HCT116 (cell line): Measurements from ENCODE around the gene STON1. TPM values are rescaled to one million over a fixed set of nuclear protein-coding genes. Genes with fewer than 3 reads are reported as not detected.

Experiments
- ATAC-seq: fragments of 200-7000 bp; cut with Tn5 transposase; 2 replicates; pipeline ENCODE4 v1.9.1; 2020; ENCODE audit warnings: mild to moderate bottlenecking, moderate library complexity
- BruUV-seq: library from RNA; stranded (reverse); fragments of 400-500 nt; replicated peaks from 2 replicates; lab custom pipeline; 2021; lab: Mats Ljungman, UMichigan
- CTCF ChIA-PET: fragments of 300-600 bp; sonication (Branson Sonifier 250); formaldehyde crosslinking; loops from one replicate; lab custom pipeline; 2021; ENCODE audit warnings: antibody characterized with exemption; lab: Charles Lee
- POLR2A ChIA-PET: fragments of 300-600, 350-600 bp; sonication (Branson Sonifier 250); formaldehyde crosslinking; loops from one replicate; lab custom pipeline; 2021; ENCODE audit warnings: antibody characterized with exemption; lab: Charles Lee
- RAD21 ChIA-PET, 2 experiments: fragments of 300-600 bp; sonication (Branson Sonifier 250); formaldehyde crosslinking; loops; one replicate each; lab custom pipeline; 2023; ENCODE audit warnings: low total read pairs in 2 of 2; ENCODE audit not compliant: uncharacterized antibody in 2 of 2, unreplicated experiment in 2 of 2, low non-redundant PET in 1 of 2; lab: Charles Lee
- DNase-seq: peaks from one replicate; pipeline ENCODE4 v3.0.0-alpha.2; 2010; ENCODE audit warnings: low read depth, low spot score
- H2AFZ ChIP-seq: fragments of 200-600 bp; shearing (Covaris generic), sonication (generic); 2 replicates; pipeline ENCODE4 v1.6.1; 2017; ENCODE audit warnings: low read depth, mixed run types, mixed read lengths, antibody characterized with exemption, low read length; ENCODE audit not compliant: poor library complexity, severe bottlenecking
- H3K27ac ChIP-seq: 2 replicates; pipeline ENCODE4 v1.5.1; 2012; ENCODE audit warnings: low read depth, low read length
- H3K27me3 ChIP-seq: fragments of 200-600 bp; sonication (generic); 2 replicates; pipeline ENCODE4 v1.6.1; 2016; ENCODE audit warnings: mixed run types, low read length, mixed read lengths; ENCODE audit not compliant: insufficient read depth
- H3K36me3 ChIP-seq, 2 experiments: fragments of 200-500 bp in 1 of 2; fragments of 200-600 bp in 1 of 2; sonication (Bioruptor generic) in 1 of 2; sonication (generic) in 1 of 2; 2 replicates each; pipeline versions ENCODE4 v1.5.1 to v1.6.1; 2014 to 2016; ENCODE audit warnings: low read length in 2 of 2, inconsistent platforms in 1 of 2, mixed read lengths in 1 of 2, mixed run types in 1 of 2; ENCODE audit not compliant: insufficient read depth in 2 of 2, control insufficient read depth in 1 of 2
- H3K4me1 ChIP-seq, 2 experiments: fragments of 200-600 bp in 1 of 2; sonication (generic) in 1 of 2; 2 replicates each; pipeline versions ENCODE4 v1.5.1 to v1.6.1; 2012 to 2017; ENCODE audit warnings: low read length in 2 of 2, inconsistent platforms in 1 of 2, mild to moderate bottlenecking in 1 of 2, mixed read lengths in 1 of 2, mixed run types in 1 of 2, moderate library complexity in 1 of 2; ENCODE audit not compliant: insufficient read depth in 2 of 2, control insufficient read depth in 1 of 2
- H3K4me2 ChIP-seq: fragments of 200-600 bp; sonication (generic); 2 replicates; pipeline ENCODE4 v1.6.1; 2017; ENCODE audit warnings: mixed run types, low read length, mixed read lengths
- H3K4me3 ChIP-seq, 2 experiments: fragments of 200-600 bp in 1 of 2; sonication (generic) in 1 of 2; replicated peaks in 1 of 2; 2 replicates each; pipeline ENCODE4 v1.5.1; 2011 to 2016; ENCODE audit warnings: low read length in 2 of 2, control low read depth in 1 of 2, low read depth in 1 of 2, mild to moderate bottlenecking in 1 of 2, mixed read lengths in 1 of 2, mixed run types in 1 of 2
- H3K79me2 ChIP-seq: fragments of 200-600 bp; sonication (generic); 2 replicates; pipeline ENCODE4 v1.6.1; 2017; ENCODE audit warnings: mild to moderate bottlenecking, mixed run types, low read length, moderate library complexity, mixed read lengths; ENCODE audit not compliant: insufficient read depth
- H3K9ac ChIP-seq: fragments of 200-600 bp; sonication (generic); 2 replicates; pipeline ENCODE4 v1.6.1; 2016; ENCODE audit warnings: low read length, mixed read lengths
- H3K9me2 ChIP-seq: fragments of 200-600 bp; sonication (generic), shearing (Covaris generic); 2 replicates; pipeline ENCODE4 v1.6.1; 2017; ENCODE audit warnings: mixed run types, mild to moderate bottlenecking, moderate library complexity; ENCODE audit not compliant: insufficient read depth
- H3K9me3 ChIP-seq, 2 experiments: fragments of 200-500 bp in 1 of 2; fragments of 200-600 bp in 1 of 2; sonication (Bioruptor generic) in 1 of 2; sonication (generic) in 1 of 2; 2 replicates each; pipeline ENCODE4 v1.6.1; 2014 to 2017; ENCODE audit warnings: low read length in 2 of 2, mixed read lengths in 2 of 2, inconsistent platforms in 1 of 2, low read depth in 1 of 2, mild to moderate bottlenecking in 1 of 2, mixed run types in 1 of 2, moderate library complexity in 1 of 2; ENCODE audit not compliant: control insufficient read depth in 1 of 2, insufficient read depth in 1 of 2
- H4K20me1 ChIP-seq: fragments of 200-600 bp; sonication (generic), shearing (Covaris generic); 2 replicates; pipeline ENCODE4 v1.6.1; 2017; ENCODE audit warnings: mixed run types, mild to moderate bottlenecking, moderate library complexity; ENCODE audit not compliant: insufficient read depth
- ATF3 ChIP-seq: IDR thresholded peaks from 2 replicates; pipeline ENCODE4 v1.6.1; 2012
- CEBPB ChIP-seq: IDR thresholded peaks from 2 replicates; pipeline ENCODE4 v1.6.1; 2012; ENCODE audit warnings: low read depth
- CTCF ChIP-seq, 3 experiments: fragments of 200-600 bp in 1 of 3; sonication (generic) in 1 of 3; IDR thresholded peaks in 2 of 3; conservative IDR thresholded peaks in 1 of 3; 2 replicates each; pipeline ENCODE4 v1.5.1; 2012 to 2017; ENCODE audit warnings: low read depth in 2 of 3, low read length in 2 of 3, antibody characterized with exemption in 1 of 3, borderline replicate concordance in 1 of 3, control low read depth in 1 of 3, mild to moderate bottlenecking in 1 of 3, mixed read lengths in 1 of 3, mixed run types in 1 of 3, moderate library complexity in 1 of 3; ENCODE audit not compliant: insufficient read depth in 1 of 3
- ELF1 ChIP-seq: IDR thresholded peaks from 2 replicates; pipeline ENCODE4 v1.6.1; 2012; ENCODE audit warnings: low read depth, borderline replicate concordance
- EZH2 ChIP-seq: fragments of 200-600 bp; sonication (generic); IDR thresholded peaks from 2 replicates; pipeline ENCODE4 v1.6.1; 2017; ENCODE audit warnings: antibody characterized with exemption, mixed run types
- JUND ChIP-seq: IDR thresholded peaks from 2 replicates; pipeline ENCODE4 v1.6.1; 2012
- POLR2A ChIP-seq: IDR thresholded peaks from 2 replicates; pipeline ENCODE4 v1.7.0; 2011; ENCODE audit warnings: borderline replicate concordance; ENCODE audit not compliant: insufficient read depth, insufficient read length; ENCODE audit errors: extremely low read depth
- POLR2AphosphoS5 ChIP-seq: IDR thresholded peaks from 2 replicates; pipeline ENCODE4 v1.6.1; 2011; ENCODE audit warnings: mild to moderate bottlenecking, low read depth, low read length, moderate library complexity
- SP1 ChIP-seq: IDR thresholded peaks from 2 replicates; pipeline ENCODE4 v1.6.1; 2012; ENCODE audit warnings: low read depth
- TCF7L2 ChIP-seq: IDR thresholded peaks from 2 replicates; pipeline ENCODE4 v1.7.0; 2011; ENCODE audit warnings: borderline replicate concordance, inconsistent platforms; ENCODE audit not compliant: insufficient read depth, insufficient read length; ENCODE audit errors: extremely low read depth
- YY1 ChIP-seq: IDR thresholded peaks from 2 replicates; pipeline ENCODE4 v1.6.1; 2011; ENCODE audit warnings: low read length, low read depth, moderate library complexity, mild to moderate bottlenecking; ENCODE audit not compliant: insufficient replicate concordance; ENCODE audit errors: extremely low read depth
- ZBTB33 ChIP-seq: IDR thresholded peaks from 2 replicates; pipeline ENCODE4 v1.6.1; 2011; ENCODE audit warnings: mild to moderate bottlenecking, low read length, moderate library complexity; ENCODE audit not compliant: insufficient replicate concordance; ENCODE audit errors: extremely low read depth
- ZFX ChIP-seq: fragments of 450-650 bp; IDR thresholded peaks from 2 replicates; pipeline ENCODE4 v1.6.1; 2017
- intact Hi-C: fragments of 100-400 bp; cut with micrococcal nuclease; formaldehyde crosslinking; loops from 2 replicates; pipeline ENCODE4 v1.10.0; 2022
- total RNA-seq: library from RNA; stranded (reverse); gene quantifications from one replicate; pipeline ENCODE4 v1.2.1, GENCODE V29; 2021; ENCODE audit not compliant: unreplicated experiment

STON1 gene
- total RNA-seq, 1 experiment from 2014 or later = 1.4 TPM

- CTCF ChIA-PET = no interaction called here
- H3K4me2 ChIP-seq = no peak overlapping the region
- ATAC-seq = no peak
Observed at GRCh38 chr2:48638261-48638660, 108.3 kb downstream of the STON1 start.

More at GRCh38 chr2:48638261-48638660, 108.3 kb downstream of the STON1 start:
- H3K4me1 ChIP-seq = no peaks in the 10 kb centered on the region
- H3K79me2 ChIP-seq = no peaks in the 10 kb centered on the region
- POLR2A ChIA-PET = no interaction called here
- no peak overlapping the region for H3K27ac ChIP-seq
- no peaks in the 10 kb centered on the region for H3K36me3 ChIP-seq
- no peak overlapping the region for H2AFZ ChIP-seq
- H3K9me2 ChIP-seq = no peaks in the 10 kb centered on the region
- H3K9me3 ChIP-seq = no peaks in the 10 kb centered on the region
- H3K4me3 ChIP-seq = no peak overlapping the region
- no peak for DNase-seq
- intact Hi-C loops = no loop called here
- H4K20me1 ChIP-seq = no peaks in the 10 kb centered on the region
- H3K27me3 ChIP-seq = no peaks in the 10 kb centered on the region
- no peak overlapping the region for H3K9ac ChIP-seq
- RAD21 ChIA-PET = no interaction called here
- no TSS peak for BruUV-seq
- no peak for TF ChIP-seq TCF7L2
- no peak for TF ChIP-seq ATF3
- no peak for TF ChIP-seq ELF1
- no peak for TF ChIP-seq EZH2
- no peak for TF ChIP-seq SP1
- no peak for TF ChIP-seq CTCF (IDR thresholded peaks at IDR 0.05 in 2 of 3, conservative IDR thresholded peaks at IDR 0.05 in 1 of 3; ENCODE audit: borderline replicate concordance in 1 of 3, insufficient read depth in 1 of 3, low read depth in 2 of 3, low read length in 2 of 3)
- TF ChIP-seq ZBTB33 = no peak
- no peak for TF ChIP-seq JUND
- TF ChIP-seq ZFX = no peak
- no peak for TF ChIP-seq POLR2AphosphoS5
- TF ChIP-seq CEBPB = no peak
- no peak for TF ChIP-seq POLR2A
- TF ChIP-seq YY1 = no peak

Other genes starting within 250 kb of the STON1 start
- 29.2 TPM for gene FOXN2, start 215.5 kb upstream of the STON1 start, total RNA-seq
- gene PPP1R21, start 89.4 kb upstream of the STON1 start, total RNA-seq = 21.0 TPM
- gene GTF2A1L, start 87.7 kb downstream of the STON1 start, total RNA-seq = 0.22 TPM
- not detected for gene LHCGR, start 225.6 kb downstream of the STON1 start, total RNA-seq